Measurements from ENCODE around the gene ARHGAP15. TPM values are rescaled to one million over a fixed set of nuclear protein-coding genes. Genes with fewer than 3 reads are reported as not detected.

Gene ARHGAP15
- polyA plus RNA-seq, 3 donors, result 3.0 to 3.3 (median 3.2) TPM

DNA sequence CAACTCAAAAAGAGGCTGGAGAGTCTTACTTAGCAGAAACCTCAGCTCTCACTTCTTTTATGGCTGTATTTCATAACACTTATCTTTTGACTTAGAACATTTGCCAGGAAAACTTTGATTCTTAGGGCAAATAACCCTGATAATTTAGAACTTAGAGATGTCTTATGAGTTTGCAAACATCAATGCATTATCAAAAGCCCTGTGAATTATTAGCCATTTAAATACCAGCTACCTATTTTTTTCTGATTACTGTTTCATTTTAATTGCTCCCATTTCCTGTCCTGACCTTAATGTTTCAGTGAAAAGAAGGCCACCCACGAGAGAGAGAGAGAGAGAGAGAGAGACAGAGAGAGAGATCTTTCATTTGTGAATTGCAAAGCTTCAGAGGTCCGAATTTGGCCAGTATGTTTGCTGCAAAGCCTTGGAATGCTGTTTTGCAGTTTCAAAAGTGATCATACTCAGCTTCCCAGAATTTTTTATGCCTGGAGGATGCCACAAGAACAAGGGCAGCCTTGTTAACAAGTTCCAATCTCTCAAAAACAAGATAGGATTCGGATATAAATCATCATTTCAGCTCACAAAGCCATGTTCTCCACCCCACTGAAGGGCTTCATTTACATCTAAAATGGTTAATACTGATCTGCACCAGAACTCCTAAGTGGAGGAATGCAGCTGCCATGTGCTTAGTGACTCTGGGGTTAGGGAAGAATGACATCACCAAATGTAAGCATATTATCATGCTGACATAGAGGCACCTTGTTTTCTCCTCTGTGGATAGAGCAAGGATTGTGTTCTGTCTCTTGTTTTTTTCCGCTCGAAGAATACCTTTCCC lies 478.2 kb downstream of the ARHGAP15 start:
- DNase-seq (ENCODE audit: extremely low read depth in 1 of 11, low read depth in 9 of 11, low spot score in 4 of 11), result peak in 1 of 11 donors; percentile 37

DNA sequence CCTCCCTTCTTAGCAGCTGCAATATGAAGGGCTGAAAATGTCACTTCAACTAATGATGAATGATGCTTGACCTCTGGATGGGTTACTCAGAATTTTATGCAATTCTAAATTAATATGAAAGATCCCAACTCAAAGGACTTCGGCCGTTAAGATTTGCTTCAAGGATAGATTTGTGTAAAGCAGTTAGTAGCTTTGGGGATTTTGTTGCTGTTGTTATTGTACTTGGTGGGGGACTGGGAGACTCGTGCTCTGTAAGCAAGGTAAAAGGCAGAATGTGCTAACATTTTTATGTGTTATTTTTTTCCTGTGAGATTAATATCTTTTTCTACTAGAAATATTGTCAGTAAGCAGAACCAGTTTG lies 478.8 kb downstream of the ARHGAP15 start:
- DNase-seq (ENCODE audit: extremely low read depth in 1 of 11, low read depth in 9 of 11, low spot score in 4 of 11), result no peak

DNA sequence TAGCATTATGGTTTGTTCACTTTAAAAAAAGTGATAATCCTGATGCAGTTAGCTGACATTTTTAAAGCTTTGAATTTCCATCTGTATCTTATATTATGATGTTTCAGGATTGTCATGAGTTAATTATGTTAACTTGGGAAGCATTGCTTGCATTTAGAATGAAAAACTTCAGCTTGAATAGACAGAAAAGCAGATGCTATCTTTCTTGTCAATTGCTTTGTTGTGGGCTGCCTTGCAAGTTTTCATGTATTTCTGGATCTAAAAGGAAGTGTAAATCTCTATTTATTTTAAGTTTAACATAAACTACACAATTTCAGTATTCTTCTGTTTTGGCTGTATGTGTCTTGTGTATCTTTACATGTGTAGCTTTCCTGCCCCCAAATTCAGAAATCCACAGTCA lies 479.5 kb downstream of the ARHGAP15 start:
- DNase-seq (ENCODE audit: extremely low read depth in 1 of 11, low read depth in 9 of 11, low spot score in 4 of 11), result no peak

DNA sequence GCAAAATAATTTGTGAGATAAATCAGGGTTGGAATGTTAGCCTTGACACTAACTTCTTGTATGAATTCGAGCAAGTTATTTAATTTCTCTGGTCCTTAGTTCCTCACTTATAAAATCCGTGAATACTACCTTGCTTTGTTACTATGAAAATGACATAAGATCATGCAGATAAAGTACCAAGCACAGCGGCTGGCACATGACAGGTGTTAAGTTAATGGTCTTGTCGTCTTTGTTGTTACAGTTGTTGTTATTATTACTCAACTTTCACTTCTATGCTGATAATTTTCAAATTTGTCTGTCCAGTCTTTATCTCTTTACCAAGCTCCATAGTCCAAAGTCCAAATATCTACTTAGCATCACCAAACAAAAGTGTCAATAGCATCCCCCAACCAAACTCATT lies 482.1 kb downstream of the ARHGAP15 start:
- no peak for DNase-seq (ENCODE audit: extremely low read depth in 1 of 11, low read depth in 9 of 11, low spot score in 4 of 11)

DNA sequence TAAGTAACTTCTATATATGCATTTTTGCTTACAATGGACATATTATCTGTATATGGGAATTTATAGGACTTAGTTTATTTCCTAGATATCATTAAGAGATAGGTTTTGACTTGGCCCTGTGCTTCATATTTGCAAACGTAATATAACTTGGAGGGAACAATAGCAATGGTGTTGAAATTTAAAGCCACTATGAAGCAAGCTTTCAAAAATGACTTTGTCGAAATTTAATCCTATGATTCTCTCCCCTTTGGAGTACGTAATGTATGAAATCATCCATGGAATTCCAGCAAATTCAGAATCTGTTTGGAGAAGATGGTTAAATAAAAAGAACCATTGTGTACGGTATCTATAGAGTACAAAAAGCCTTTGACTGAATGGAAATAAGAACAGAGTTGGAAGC lies 486.3 kb downstream of the ARHGAP15 start:
- DNase-seq (ENCODE audit: extremely low read depth in 1 of 11, low read depth in 9 of 11, low spot score in 4 of 11), result no peak

DNA sequence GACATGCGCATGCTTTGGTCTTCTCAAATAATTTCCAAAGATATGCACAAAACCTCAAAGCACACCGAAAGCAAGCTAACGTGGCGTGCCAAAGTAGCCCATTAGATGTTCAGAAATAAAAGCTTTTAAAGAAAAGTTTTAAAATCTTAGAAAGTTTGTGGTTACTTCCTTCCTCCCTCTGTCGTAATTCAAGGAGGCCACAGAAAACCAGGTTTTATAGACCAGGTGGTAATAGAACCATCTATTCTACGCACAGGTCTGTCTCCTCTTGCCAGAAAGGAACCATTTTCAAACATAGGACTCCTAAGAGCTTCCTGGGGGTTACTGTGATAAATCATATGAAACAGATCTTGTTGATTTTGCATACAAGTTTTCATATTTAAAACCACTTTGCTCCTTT lies 487.2 kb downstream of the ARHGAP15 start:
- DNase-seq (ENCODE audit: extremely low read depth in 1 of 11, low read depth in 9 of 11, low spot score in 4 of 11), result no peak

DNA sequence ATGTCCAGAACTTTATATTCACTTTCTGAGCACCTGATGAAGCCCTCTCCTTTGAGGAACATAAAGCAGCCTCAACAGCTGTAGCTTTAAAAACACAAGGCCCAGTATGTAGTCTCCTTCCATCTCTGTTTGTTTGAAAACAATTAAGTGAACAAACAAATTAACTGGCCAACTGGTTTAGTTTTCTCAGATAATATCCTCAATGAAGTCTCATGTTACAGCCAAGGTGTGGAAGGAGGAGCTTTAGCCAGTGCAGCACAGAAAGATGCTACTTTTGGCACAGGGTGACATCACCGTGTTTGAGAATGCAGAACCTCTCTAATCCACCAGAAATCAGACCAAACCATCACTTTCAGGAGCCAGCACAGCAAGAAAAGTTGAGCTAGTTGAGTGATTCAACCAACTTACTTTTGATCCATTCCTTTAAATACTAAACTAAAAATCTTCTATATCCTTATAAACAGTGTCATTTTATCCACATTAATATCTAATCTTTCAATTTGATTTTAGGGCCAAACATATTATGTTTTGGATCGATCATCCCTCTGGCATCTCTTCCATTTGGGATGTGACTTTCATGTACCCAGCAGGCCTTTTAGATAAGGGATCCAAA lies 488.7 kb downstream of the ARHGAP15 start:
- DNase-seq (ENCODE audit: extremely low read depth in 1 of 11, low read depth in 9 of 11, low spot score in 4 of 11), result no peak

DNA sequence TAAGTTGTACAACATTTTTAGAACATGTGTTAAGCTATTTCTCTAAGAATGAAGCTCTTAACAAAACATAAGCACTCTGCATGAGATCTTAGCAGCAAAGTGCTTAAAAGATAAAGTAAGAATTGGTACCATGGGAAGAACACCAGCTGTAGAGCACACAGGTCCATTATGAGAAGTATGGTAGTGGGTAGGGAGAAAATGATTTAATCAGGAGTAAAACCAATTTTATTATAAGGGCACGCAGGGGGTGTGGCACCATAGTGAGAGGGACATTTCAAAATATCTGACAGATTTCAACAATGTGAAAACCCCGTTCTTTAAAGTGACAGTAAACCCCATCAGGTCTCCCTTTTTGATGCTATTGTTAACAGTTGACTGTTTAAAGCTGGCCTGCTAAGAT lies 492.9 kb downstream of the ARHGAP15 start:
- no peak for DNase-seq (ENCODE audit: extremely low read depth in 1 of 11, low read depth in 9 of 11, low spot score in 4 of 11)

DNA sequence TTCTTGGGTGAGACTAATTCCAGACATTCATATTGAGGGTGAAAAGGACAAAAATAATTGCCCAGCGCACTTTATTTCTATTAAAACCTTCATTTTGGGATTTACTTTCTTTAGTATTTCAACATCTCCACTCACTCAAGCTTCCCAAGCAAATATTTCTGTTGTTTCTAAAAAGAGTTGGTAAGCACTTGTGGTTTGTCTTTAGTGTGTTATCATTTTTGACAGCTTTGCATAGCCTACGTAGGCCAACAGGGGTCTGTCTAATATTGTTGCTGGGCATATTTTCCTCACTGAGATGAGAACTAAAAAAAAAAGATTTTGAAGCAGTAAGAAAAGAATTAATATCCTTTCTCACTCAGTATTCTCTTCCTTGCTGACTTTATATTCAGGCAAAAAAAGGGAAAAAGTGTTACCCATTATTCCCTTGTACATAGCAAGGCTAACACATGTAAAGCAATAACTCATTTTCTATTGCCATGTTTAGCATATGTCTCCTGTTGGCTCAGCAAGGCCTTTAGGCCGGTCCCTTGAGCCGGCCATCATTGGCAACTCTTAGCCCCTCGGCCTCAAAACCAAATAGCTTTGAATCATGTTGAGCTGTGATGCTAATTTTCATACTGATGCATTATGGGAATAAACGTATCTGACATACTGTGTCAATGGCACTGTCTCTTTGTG lies 494.2 kb downstream of the ARHGAP15 start:
- no peak for DNase-seq (ENCODE audit: extremely low read depth in 1 of 11, low read depth in 9 of 11, low spot score in 4 of 11)

DNA sequence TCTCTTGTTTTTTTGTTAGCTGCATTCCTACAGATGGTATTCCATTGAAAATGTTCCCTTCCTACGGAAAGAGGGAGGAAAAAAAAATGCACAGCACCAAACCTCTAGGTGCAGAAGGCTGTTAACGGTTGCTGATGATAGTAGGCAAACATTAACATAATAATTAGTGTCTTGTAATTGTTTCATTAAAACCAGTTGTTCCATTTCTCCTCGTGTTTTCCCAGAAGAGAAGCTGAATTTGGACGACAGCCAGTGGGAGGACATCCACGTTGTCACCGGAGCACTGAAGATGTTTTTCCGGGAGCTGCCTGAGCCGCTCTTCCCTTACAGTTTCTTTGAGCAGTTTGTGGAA lies 494.7 kb downstream of the ARHGAP15 start:
- DNase-seq (ENCODE audit: extremely low read depth in 1 of 11, low read depth in 9 of 11, low spot score in 4 of 11), result no peak

DNA sequence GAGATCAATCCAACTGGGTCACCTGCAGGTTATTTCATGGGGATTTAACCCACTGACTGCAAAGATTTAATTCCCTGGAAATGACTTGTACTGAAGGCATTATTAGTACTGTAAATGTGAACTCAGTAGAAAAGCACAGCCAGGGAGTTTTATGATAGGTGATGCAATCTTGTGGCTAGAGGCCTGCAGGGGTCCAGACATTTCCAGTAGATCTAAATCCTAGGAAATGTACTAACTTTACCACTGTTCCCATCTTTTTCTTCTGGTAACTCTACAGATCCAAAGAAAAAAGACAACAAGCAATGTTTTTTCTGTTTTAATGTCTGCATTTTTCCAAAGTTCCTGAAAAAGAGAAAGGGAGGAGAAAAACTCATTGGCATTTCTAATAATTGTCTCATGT lies 500.1 kb downstream of the ARHGAP15 start:
- DNase-seq (ENCODE audit: extremely low read depth in 1 of 11, low read depth in 9 of 11, low spot score in 4 of 11), result no peak

DNA sequence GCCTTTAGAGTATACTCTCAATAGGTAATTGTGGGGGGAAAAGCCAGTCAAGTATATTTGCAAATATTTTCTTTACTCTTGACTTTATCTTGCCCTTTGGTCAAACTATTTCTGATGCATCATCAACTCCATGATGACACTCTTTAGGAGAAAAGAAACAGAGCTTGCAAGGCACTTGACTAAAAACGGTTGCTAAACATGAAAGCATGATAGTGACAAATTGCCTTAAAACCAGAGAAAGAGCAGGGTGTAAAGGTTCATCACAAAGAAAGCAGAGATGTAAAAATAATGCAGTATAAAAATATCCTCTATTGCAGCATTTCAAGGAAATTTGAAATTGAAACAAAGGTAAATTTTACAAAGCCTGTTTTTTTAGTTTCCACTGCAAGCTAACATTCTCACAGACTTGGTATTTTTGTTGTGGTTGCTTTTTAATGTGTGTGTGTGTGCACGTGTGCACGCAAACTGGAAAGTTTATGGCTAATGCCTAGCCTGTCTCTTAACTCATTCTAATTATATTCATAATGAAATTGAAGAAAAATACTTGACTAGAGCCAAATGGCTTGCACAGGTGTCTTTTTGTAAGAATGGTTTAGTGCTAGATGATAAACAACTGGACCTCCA lies 503.6 kb downstream of the ARHGAP15 start:
- DNase-seq (ENCODE audit: extremely low read depth in 1 of 11, low read depth in 9 of 11, low spot score in 4 of 11), result no peak

DNA sequence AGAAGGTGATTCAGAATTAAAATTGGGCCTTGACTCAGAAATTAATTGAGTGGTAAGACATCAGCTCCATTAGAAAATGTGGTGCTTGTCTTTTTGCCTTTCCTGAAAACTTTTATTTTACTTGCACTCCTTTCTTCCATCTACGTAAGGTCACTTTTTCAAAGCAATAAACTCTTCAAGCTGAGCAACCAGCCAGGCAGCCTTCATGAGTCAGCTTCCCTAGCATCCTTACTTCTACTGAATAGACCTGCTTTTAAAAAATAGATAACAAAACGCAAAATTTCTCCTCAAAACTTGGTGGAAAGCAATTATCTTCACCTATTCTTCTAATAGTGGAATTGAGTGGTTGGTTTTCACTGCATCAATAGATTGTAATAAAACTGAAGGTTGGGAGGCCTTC lies 504.2 kb downstream of the ARHGAP15 start:
- no peak for DNase-seq (ENCODE audit: extremely low read depth in 1 of 11, low read depth in 9 of 11, low spot score in 4 of 11)

DNA sequence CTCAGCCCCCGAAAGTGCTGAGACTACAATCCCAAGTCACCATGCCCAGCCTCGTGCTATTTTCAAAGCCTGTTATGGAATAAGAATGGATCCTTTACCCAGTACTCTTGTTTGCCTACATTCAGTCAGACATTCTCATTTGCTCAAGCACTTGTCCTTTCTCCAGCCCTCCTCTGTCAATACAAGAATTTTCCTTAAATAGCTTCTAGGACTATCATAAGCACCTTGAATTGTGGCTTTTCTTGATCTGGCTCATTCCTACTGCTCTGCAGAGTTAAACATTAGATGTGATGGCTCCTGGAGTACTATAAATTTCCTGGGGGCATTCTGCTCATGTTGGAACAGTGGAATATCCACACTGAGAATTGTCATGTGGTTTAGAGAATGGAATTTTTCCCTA lies 506.1 kb downstream of the ARHGAP15 start:
- no peak for DNase-seq (ENCODE audit: extremely low read depth in 1 of 11, low read depth in 9 of 11, low spot score in 4 of 11)

DNA sequence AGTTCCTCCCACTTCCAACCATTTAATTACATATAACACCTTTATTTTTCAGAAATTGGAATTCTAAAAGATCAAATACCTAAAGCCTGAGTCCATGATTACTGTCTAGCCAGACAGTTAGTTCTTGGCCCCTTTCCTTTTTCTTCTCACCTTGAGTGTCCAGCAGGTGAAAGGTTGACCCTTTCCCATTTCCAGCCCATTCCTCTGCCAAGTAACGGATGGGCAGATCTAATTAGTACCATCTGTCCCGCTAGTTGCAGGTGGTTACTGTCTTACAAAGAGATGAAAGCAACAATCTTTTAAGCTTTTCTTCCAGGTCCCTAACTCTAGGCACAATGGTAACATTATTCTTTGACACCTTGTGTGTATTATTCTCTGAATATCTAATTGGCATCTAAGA lies 506.7 kb downstream of the ARHGAP15 start:
- no peak for DNase-seq (ENCODE audit: extremely low read depth in 1 of 11, low read depth in 9 of 11, low spot score in 4 of 11)

DNA sequence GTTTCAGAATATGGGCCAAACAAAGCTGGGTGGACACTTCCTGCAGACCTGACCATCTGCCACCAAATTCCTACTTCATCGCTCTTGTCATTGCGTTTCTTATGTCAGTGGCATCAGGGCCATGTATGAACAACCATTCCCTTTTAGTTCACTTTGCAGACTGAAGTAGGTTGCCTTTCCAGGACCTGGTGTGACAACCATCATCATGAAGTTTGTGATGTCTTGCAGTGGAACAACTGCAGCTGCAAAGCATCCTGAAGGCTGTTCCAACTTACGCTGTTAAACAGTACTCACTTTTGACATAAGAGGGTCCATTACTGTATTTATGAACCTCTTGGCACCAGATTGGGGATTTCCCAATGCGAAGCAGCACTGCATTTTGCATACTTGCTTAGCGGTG lies 511.6 kb downstream of the ARHGAP15 start:
- DNase-seq (ENCODE audit: extremely low read depth in 1 of 11, low read depth in 9 of 11, low spot score in 4 of 11), result peak; percentile 33 to 74 (median 57)

DNA sequence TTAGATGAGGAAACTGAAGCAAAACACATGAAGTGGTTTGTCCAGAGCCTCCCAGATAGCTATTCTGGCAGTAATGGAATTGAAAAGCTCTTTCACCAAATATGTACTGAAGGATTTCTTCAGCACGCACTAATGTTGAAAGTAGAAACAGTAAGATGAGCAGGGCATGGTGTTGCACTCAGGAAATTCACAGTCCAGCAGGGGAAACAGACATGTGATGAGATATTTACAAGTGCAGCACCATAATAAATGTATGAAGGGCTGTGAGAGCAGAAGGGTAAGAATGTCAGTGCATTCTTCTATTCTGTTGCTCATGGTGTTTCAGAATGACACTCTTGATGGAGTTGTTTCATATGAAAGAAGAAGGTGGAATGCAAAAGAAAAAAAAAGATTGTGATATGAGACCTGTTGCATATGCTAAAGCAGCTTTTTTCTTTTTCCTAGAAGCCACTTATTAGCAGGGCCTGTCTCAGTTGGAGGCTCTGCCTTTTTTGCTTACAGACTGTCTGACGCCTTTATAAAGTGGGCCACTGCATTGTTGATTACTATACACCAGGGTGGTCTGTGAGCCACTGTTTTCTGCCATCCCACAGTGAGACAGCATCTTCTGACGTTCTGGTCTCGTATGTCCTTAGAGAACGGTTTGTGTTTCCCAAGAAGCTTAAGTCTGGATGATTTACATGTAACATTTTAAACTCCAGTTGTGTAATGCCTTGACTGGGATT lies 516.9 kb downstream of the ARHGAP15 start:
- DNase-seq (ENCODE audit: extremely low read depth in 1 of 11, low read depth in 9 of 11, low spot score in 4 of 11), result no peak

DNA sequence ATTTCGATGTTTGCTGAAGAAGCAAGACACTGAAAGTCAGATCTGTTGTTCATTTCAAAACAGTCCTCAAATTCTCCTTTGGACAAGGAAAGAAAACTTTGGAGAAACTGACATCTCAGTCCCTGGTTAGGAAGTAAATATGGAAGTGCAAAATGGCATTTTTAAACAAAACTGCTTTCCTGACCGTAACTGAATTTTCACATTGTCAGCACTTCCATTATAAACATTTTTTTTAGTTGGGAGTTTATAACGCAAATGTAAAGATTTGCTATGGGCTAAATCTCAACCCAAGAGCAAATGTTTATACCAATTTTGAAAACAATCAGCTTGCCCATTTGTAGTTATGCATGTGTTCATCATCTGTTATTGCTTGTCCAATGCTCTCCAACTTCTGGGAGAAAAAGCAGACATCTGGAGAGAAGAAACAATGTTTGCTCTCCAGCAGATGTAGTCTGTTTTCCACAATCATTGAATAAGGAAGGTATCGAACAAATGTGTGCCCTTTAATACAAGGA lies 520.1 kb downstream of the ARHGAP15 start:
- DNase-seq (ENCODE audit: extremely low read depth in 1 of 11, low read depth in 9 of 11, low spot score in 4 of 11), result no peak

DNA sequence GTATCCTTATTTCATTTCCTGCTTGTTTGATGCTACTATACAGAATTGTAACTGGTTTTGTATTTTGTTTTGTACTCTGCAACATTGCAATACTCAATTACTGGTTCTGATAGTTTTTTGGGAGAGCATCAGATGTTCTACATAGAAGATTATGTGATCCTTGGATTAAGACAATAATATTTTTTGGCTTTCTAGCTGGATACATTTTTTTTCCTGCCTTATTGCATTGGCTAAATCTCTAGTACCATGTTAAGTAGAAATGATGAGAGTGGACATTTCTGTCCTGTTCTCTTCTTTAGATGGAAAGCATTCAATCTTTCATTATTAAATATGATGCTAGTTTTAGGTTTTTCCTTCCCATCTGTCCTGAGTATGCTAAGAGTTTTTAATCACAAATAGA lies 523.5 kb downstream of the ARHGAP15 start:
- no peak for DNase-seq (ENCODE audit: extremely low read depth in 1 of 11, low read depth in 9 of 11, low spot score in 4 of 11)

All from renal cortex interstitium (tissue), 11 donors.